GM19455 (cell line): Measurements from ENCODE around the gene CRBN.

Experiments
- ATAC-seq: cut with Tn5 transposase; IDR thresholded peaks from one replicate; pipeline ENCODE4 v1.9.1; 2021; ENCODE audit not compliant: unreplicated experiment

The CRBN gene

GRCh38 chr3:3179407-3180094, at the start of gene CRBN:
Gene CRBN (minus strand): TSS chr3:3179691. CDS start chr3:3179687, 4 bp downstream.
- ATAC-seq, result peak; percentile 99

- ATAC-seq, result no peak
These were observed 48.1 kb upstream of the CRBN start for GRCh38 chr3:3227640-3228039.

DNA sequence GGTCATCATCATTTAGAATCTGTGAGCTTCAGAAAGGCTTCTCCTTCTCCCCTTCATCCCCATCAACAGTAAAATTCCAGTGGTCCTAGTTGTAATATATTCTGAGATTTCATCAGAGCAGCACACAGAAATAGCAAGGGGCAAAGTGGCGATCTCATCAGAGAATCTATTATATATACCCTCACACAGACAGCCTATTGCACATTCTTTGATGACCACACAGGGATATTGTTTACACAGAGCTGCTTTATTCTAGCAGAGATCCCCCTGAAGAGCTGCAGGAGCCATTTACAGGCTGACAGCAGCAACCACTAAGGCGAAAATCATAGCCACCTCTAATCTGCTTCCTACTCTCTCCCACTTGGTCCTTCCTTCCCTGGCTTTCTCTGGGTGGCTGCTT, 42.0 kb upstream of the CRBN start:
- ATAC-seq, result no peak

GRCh38 chr3:3216401-3216800, 36.9 kb upstream of the CRBN start:
- ATAC-seq, result no peak

- no peak for ATAC-seq
These were observed 33.4 kb upstream of the CRBN start for GRCh38 chr3:3212781-3213440.

DNA sequence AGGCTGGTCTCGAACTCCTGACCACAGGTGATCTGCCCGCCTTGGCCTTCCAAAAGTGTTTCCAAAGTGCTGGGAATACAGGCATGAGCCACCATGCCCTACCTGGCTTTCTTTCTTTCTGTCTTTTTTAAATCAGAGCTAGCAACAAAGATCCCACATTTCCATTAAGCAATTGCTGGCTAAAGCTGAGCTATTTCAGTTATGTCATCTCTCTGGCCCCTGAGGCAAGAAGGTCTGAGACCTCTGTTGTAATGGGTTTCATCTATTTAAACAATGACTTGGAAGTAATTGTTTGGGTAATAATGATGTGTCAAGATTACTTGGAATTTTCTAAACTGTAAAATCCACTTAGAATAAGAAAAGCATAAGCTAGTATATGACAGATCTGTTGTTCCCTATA, 30.2 kb upstream of the CRBN start:
- no peak for ATAC-seq

DNA sequence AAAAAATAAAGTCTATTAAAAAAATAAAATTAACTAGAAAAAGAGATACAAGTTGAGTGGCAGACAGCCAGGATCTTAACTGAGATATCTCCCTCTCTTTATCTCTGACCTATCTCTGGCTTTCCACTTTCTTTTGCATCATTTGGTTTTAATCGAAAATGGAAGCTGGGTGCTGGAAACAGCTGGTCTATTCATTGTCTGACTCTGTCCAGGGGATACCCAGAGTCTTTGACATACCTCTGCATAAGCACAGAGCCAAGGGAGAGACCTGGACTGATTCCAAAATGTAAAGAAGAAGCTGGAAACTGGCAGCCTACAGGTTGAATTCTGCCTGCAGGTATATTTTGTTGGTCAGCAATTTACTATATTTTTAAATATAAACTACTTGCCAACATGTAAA, 29.6 kb upstream of the CRBN start:
- ATAC-seq, result no peak

DNA sequence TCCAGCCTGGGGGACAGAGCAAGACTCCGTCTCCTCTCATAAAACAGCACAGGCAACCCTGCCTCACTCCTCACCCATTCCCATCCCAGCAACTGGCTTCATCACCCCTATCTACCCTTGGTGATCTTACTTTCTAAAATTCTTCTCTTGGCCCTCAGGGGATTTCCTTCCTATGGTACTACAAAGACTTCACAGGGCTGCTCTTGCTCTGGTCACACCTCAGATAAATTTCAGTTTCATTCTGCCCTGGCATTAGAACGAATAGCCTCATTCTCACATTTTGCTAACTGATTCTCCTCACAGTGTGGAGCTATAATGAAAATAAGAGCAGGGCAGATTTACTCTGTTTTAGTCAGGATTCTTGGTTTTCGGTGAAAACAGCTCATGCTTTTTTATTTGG, 22.1 kb upstream of the CRBN start:
- ATAC-seq, result peak; percentile 88

DNA sequence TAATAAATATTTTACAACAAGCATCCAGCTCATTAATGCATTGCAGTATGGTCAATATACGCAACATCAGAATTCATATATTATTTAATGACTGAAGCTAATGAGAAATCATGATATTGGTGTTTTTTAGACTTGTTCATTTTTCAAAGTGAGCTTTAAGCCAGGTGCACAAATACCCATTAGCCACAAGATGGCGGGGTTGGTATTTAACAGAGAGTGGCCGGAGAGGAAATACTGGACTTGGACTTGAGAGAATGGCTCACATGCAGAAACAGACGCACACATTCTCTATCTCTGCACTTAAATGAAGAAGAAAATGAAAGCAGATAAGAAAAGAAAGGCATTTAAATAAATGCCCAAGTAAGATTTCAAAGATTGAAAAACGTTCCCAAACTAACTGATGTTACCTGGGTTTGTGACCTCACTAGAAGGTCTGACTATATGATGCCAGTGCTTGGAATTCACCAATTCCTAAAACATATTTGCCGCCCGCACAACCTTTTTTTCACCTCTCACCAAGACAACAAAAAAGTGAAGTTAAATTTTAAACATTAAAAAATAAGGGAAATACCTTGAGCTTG, 21.2 kb upstream of the CRBN start:
- peak; percentile 69 for ATAC-seq

GRCh38 chr3:3199306-3199705, 19.8 kb upstream of the CRBN start:
- no peak for ATAC-seq

DNA sequence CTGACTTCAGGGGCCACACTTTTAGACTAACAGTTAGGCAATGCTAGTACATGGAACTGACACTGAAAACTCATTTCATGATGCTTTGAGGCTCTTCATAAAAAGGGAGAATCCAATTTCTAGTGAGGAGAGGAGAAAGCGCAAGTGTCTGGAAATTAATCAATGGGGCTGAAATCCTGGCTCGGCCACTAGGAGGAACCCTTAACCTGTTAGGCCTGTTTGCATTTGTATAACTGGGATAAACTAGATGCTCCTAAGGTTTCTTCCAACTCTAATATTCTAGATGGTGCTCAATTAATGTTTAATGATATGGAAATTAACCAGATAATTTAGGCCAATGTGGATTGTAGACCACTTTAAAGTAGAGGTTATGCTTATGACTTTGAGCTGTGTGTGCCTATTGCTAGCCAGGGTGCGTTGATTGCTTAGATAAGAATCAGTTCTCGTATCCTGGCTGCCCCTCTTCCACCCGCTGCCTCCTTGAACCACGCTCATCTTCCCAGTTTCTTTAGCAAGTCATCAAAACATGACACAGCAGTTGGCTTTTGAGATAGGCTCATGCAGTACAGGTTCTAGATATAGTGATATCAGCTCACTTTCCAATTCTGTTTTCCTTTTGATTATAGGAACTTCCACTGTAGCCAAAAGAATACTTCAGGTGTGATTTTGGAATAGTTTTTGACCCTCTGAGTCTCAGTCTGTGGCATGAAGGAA, 16.8 kb upstream of the CRBN start:
- ATAC-seq, result no peak

DNA sequence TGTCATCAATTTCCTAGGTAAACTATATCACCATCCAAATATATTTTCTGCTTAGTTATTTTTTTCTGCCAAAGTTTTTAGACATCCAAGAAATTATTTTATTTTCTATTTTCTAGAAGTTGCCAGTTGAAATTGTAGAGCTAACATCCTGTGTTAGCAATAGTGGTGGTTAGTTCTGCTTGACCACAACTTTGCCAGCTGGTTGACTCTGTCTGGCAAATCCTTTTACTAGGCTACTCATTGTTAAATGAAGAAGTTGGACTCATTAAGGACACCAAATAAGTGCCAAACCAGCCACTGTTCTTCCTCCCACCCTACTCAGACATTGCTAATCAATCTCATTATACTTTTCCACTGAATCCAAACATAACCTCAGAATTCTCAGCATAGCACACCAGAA, 15.4 kb upstream of the CRBN start:
- ATAC-seq, result no peak

DNA sequence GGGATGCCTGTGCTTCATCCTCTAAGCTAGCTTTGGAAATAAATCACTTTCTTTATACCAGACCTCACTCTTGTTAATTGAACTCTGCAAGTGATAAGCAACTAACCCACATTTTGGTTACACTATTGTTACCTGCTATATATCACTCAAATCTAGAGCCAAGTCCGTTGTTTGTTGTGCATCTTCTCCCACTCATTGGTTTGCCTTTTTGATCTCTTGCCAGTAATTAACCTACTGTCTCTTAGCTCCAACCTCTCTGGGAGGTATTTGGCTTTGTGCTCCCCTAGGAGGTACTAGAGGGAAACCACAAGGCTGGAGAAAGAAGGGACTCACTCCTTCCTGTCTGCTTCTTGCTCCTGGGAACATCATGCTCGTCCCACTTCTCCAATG, 12.8 kb upstream of the CRBN start:
- no peak for ATAC-seq

DNA sequence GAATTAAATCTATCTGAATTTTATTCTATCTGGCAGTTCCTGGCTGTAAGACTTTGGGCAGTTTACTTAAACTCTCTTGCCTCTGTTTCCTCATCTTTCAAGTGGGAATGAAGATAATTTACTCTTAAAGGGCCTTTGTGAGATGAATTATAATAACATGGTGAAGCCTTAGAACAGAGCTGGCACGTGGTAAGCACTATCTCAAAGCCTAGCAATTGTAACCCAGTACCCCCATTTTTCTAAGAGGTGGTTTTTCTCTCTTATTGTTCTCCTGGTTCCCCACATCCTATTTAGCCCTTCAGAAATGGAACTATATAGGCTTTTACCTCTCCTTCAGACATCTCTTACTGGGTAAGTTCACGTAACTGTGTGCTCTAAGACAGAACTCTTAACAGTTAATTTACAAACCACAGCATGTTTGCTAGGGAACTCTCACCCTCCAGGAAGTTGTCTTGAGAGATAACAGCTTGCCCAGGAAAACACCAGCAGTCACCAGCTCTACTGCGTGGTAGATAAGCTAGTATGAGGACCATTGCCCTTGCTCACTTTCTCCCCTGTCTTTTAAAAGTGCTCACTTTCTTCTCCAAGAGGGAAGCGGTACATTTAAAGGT, 12.3 kb upstream of the CRBN start:
- ATAC-seq, result no peak

DNA sequence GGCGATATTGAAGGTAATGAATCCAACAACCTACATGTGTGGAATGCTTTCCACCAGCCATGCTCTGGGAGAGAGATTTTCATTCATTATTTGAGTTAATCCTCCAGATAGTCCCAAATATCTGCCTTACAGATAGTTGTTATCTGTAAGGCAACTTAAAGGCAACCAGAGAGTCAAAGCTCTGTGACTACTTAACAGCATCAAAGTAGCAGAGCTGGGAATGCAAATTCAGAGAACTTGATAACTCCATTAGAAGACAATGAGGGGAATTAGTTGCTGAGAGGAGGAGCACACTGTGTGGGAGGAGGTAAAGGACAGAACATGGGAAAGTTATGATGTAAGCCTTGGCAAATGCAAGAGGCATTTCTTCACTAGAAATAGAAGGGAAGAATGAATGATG, 10.5 kb upstream of the CRBN start:
- ATAC-seq, result no peak

GRCh38 chr3:3189102-3189727, 9.7 kb upstream of the CRBN start:
- ATAC-seq, result no peak

- ATAC-seq, result no peak
These were observed 5.4 kb upstream of the CRBN start for GRCh38 chr3:3184876-3185275.

- no peak for ATAC-seq
These were observed 965 bp upstream of the CRBN start for GRCh38 chr3:3180456-3180855.

DNA sequence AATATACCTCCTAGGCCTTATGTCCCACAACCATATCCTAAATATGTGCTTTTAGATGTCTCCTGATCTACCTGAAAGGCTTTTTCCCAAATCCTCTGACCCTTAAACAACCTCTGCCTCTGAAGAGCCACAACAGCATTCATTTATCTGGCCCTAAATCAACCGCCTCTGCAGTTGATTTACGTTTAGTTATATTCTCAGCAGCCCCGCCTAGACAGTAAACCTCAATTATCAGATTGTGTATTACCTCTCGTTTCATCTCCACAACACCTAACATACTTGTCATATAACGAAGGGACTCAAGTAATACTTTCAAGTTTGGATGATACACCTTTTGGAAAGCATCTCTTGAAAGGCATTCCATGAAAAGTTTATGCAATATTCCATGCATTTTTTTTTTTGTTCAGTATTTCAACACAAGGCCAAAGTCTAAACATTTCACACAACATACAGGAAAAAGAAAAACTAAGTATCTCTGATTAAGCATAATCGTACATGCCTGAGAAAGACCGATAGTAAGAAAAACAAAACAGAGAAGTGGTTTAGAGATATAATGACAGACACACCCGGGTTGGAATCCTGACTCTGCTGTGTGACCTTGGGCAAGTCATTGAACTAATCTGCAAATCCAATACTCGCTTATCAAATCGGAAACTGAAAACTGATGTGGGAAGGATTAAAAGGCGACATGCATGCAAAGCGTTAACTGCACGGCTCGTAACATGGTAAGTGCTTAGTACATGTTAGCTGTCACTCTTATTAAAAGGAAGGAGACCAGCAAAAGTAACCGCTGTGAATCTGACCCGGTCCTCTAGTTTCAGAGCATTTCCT, 778 bp downstream of the CRBN start:
- peak; percentile 2 for ATAC-seq

GRCh38 chr3:3177861-3178497, 1.5 kb downstream of the CRBN start:
- ATAC-seq, result no peak
